ENCODE results near the gene FGF14. TPM values are rescaled to one million over a fixed set of nuclear protein-coding genes. Genes with fewer than 3 reads are reported as not detected.

FGF14 gene
- total and polyA plus RNA-seq, 2 donors (not counting 1 experiment from before 2014, with no cell fraction given), result under 0.01 TPM; not detected in 1

DNA sequence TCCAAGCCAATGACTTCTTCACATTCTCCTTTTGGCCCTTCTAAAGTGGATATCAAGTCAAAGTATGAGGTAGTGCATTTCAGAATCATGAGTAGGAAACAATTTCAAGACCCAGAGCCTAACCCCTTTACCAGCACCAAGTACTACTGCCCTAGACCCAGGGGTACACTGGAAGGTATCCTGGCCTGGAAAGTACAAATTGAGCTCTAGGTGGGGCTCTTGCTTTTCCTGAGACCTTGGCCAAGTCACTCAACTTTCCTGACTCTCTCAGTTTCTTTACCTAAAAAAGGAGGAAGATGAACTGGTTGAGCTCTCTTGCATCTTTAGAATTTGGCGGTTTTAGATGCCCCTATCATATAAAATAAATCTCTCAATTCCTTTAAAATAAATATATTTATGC lies 204.7 kb downstream of the FGF14 start:
- Histone ChIP-seq H3K9ac (ENCODE audit: low read length) (no peak overlapping the region), H3K27ac (ENCODE audit: low read length in 2 of 2) (no peak overlapping the region), H3K9me3 (ENCODE audit: control extremely low read depth in 1 of 3, control insufficient read depth in 2 of 3, insufficient read depth in 1 of 3, low read length in 2 of 3) (no peaks in the 10 kb centered on the region), H3K4me1 (ENCODE audit: control insufficient read depth in 2 of 2, insufficient read depth in 2 of 2, low read length in 2 of 2) (no peaks in the 10 kb centered on the region), H3K4me2 (replicated peaks; ENCODE audit: low read depth, low read length, poor library complexity, severe bottlenecking) (no peak overlapping the region), H2AFZ (ENCODE audit: insufficient read depth, low read depth, low read length, poor library complexity, severe bottlenecking) (no peak overlapping the region), H3K27me3 (replicated peaks in 1 of 4; ENCODE audit: control extremely low read depth in 1 of 4, control insufficient read depth in 3 of 4, insufficient read depth in 4 of 4, low read length in 3 of 4) (no peaks in the 10 kb centered on the region), H3K36me3 (replicated peaks in 1 of 2; ENCODE audit: control extremely low read depth in 1 of 2, control insufficient read depth in 1 of 2, extremely low read depth in 1 of 2, insufficient read depth in 2 of 2, low read length in 1 of 2) (no peaks in the 10 kb centered on the region), H3K4me3 (ENCODE audit: control extremely low read depth in 1 of 5, extremely low read depth in 1 of 5, insufficient read depth in 1 of 5, low read depth in 2 of 5, low read length in 4 of 5) (no peak overlapping the region), H4K20me1 (ENCODE audit: control insufficient read depth, insufficient read depth, low read length, poor library complexity, severe bottlenecking) (no peaks in the 10 kb centered on the region), H3K79me2 (ENCODE audit: control insufficient read depth, insufficient read depth, low read length) (no peaks in the 10 kb centered on the region)
- ATAC-seq (ENCODE audit: low read depth), result no peak
- DNase-seq, result no peak
- no peak overlapping the region for H3K27ac Mint-ChIP-seq
- POLR2A ChIA-PET, result no interaction called here
- WGBS (ENCODE audit: insufficient coverage), result no CpG with 5 or more reads among the region's 1 CpG
- TF ChIP-seq, protein P1, sequence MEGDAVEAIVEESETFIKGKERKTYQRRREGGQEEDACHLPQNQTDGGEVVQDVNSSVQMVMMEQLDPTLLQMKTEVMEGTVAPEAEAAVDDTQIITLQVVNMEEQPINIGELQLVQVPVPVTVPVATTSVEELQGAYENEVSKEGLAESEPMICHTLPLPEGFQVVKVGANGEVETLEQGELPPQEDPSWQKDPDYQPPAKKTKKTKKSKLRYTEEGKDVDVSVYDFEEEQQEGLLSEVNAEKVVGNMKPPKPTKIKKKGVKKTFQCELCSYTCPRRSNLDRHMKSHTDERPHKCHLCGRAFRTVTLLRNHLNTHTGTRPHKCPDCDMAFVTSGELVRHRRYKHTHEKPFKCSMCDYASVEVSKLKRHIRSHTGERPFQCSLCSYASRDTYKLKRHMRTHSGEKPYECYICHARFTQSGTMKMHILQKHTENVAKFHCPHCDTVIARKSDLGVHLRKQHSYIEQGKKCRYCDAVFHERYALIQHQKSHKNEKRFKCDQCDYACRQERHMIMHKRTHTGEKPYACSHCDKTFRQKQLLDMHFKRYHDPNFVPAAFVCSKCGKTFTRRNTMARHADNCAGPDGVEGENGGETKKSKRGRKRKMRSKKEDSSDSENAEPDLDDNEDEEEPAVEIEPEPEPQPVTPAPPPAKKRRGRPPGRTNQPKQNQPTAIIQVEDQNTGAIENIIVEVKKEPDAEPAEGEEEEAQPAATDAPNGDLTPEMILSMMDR (IDR thresholded peaks at IDR 0.05), result no peak
- no peak for TF ChIP-seq EZH2 (IDR thresholded peaks at IDR 0.05; ENCODE audit: borderline replicate concordance, insufficient read depth, low read depth, low read length, poor library complexity, severe bottlenecking)
- no peaks in the 10 kb centered on the region for H3K9me3 Mint-ChIP-seq (ENCODE audit: insufficient read depth)
- H3K27me3 Mint-ChIP-seq, result no peaks in the 10 kb centered on the region
- intact Hi-C loops (cut with micrococcal nuclease), result no loop called here
- CTCF ChIA-PET, result no interaction called here
- no peak overlapping the region for H3K4me3 Mint-ChIP-seq
- no peaks in the 10 kb centered on the region for H3K4me1 Mint-ChIP-seq

DNA sequence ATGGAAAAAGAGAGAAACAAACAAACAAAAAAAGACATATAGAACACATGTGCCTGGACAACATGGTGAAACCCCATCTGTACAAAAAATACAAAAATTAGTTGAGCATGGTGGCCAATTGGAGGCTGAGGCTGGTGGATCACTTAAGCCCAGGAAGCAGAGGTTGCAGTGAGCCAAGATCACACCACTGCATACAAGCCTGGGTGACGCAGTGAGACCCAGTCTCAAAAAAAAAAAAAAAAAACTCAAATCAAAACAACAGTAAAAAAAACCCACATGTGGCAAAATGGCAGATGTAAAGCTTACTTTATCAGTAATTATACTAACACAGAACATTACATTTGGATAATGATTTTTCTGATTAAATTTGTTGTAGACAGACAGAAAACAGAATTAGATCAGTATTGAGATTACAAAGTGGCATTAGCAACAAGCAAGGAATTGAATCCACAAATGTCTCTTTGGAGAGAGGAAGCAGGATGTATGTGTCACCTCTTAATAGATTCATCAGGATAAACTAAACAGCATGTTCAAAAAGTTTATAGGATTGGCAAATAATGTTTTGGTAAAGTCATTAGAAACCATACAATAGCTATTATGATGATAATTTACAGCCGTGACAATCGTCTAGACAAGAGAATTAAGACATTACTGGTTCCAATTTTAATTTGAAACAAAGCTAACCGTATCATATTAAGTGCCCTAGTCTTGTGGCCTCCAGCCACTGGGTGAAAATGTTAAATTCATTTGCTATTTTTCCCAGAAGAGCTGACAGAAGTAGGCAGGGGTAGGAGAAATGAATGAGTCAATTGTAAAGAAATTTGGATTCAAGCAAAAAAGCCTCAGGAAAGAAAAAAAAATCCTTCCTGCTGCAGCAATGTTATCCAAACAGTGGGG lies 206.0 kb downstream of the FGF14 start:
- Histone ChIP-seq H2AFZ (ENCODE audit: insufficient read depth, low read depth, low read length, poor library complexity, severe bottlenecking) (no peak overlapping the region), H3K79me2 (ENCODE audit: control insufficient read depth, insufficient read depth, low read length) (no peaks in the 10 kb centered on the region), H3K4me3 (ENCODE audit: control extremely low read depth in 1 of 5, extremely low read depth in 1 of 5, insufficient read depth in 1 of 5, low read depth in 2 of 5, low read length in 4 of 5) (no peak overlapping the region), H3K36me3 (replicated peaks in 1 of 2; ENCODE audit: control extremely low read depth in 1 of 2, control insufficient read depth in 1 of 2, extremely low read depth in 1 of 2, insufficient read depth in 2 of 2, low read length in 1 of 2) (no peaks in the 10 kb centered on the region), H3K27ac (ENCODE audit: low read length in 2 of 2) (no peak overlapping the region), H3K4me1 (ENCODE audit: control insufficient read depth in 2 of 2, insufficient read depth in 2 of 2, low read length in 2 of 2) (no peaks in the 10 kb centered on the region), H4K20me1 (ENCODE audit: control insufficient read depth, insufficient read depth, low read length, poor library complexity, severe bottlenecking) (no peaks in the 10 kb centered on the region), H3K9me3 (ENCODE audit: control extremely low read depth in 1 of 3, control insufficient read depth in 2 of 3, insufficient read depth in 1 of 3, low read length in 2 of 3) (no peaks in the 10 kb centered on the region), H3K9ac (ENCODE audit: low read length) (no peak overlapping the region), H3K4me2 (replicated peaks; ENCODE audit: low read depth, low read length, poor library complexity, severe bottlenecking) (no peak overlapping the region), H3K27me3 (replicated peaks in 1 of 4; ENCODE audit: control extremely low read depth in 1 of 4, control insufficient read depth in 3 of 4, insufficient read depth in 4 of 4, low read length in 3 of 4) (no peaks in the 10 kb centered on the region)
- no CpG with 5 or more reads among the region's 4 CpGs for WGBS (ENCODE audit: insufficient coverage)
- TF ChIP-seq EZH2 (IDR thresholded peaks at IDR 0.05; ENCODE audit: borderline replicate concordance, insufficient read depth, low read depth, low read length, poor library complexity, severe bottlenecking), result no peak
- DNase-seq (no peak), ATAC-seq (ENCODE audit: low read depth) (no peak)
- intact Hi-C loops (cut with micrococcal nuclease), result no loop called here
- Mint-ChIP-seq H3K9me3 (ENCODE audit: insufficient read depth) (no peaks in the 10 kb centered on the region), H3K27ac (no peak overlapping the region), H3K27me3 (no peaks in the 10 kb centered on the region), H3K4me3 (no peak overlapping the region), H3K4me1 (no peaks in the 10 kb centered on the region)
- POLR2A ChIA-PET, result no interaction called here
- CTCF ChIA-PET, result no interaction called here

All from B cell (primary cell).